HUDEP-2 (cell line): Measurements from ENCODE around the gene SMPD4.
"Not testable (repeated sequence)": the region's sequence is repeated elsewhere in the genome, so short reads cannot be mapped to it uniquely, and the experiment has no call there.

Source experiments
- DNase-seq, 76 experiments: peaks; one replicate each; lab custom pipeline; 2025; ENCODE audit not compliant: unreplicated experiment in 76 of 76; lab: John Stamatoyannopoulos, UW

SMPD4 gene

GRCh38 chr2:130181325-130181879 lies at the start of gene SMPD4:
SMPD4 (minus strand) TSS chr2:130181602; CDS start chr2:130176592, 5,010 bp downstream.
- DNase-seq = peak in 75 of 76 experiments; percentile 63 to 95 (median 89)

- DNase-seq = not testable (repeated sequence)
These were observed 49.5 kb upstream of the SMPD4 start for GRCh38 chr2:130230907-130231306.

- not testable (repeated sequence) for DNase-seq
These were observed 49.0 kb upstream of the SMPD4 start for GRCh38 chr2:130230376-130230775.

GRCh38 chr2:130229161-130229510 lies 47.7 kb upstream of the SMPD4 start:
- peak in 1 of 76 experiments; percentile 2 for DNase-seq

- DNase-seq = not testable (repeated sequence)
These were observed 47.2 kb upstream of the SMPD4 start for GRCh38 chr2:130228467-130229160.

- DNase-seq = not testable (repeated sequence)
These were observed 46.6 kb upstream of the SMPD4 start for GRCh38 chr2:130228005-130228404.

- DNase-seq = not testable (repeated sequence)
These were observed 41.1 kb upstream of the SMPD4 start for GRCh38 chr2:130222523-130222922.

- DNase-seq = not testable (repeated sequence)
These were observed 39.1 kb upstream of the SMPD4 start for GRCh38 chr2:130220505-130220904.

- not testable (repeated sequence) for DNase-seq
These were observed 37.7 kb upstream of the SMPD4 start for GRCh38 chr2:130219147-130219546.

- not testable (repeated sequence) for DNase-seq
These were observed 25.6 kb upstream of the SMPD4 start for GRCh38 chr2:130207051-130207450.

- peak in 12 of 76 experiments; percentile 3 to 57 (median 13) for DNase-seq
These were observed 21.7 kb upstream of the SMPD4 start for GRCh38 chr2:130203150-130203549.

- peak in 68 of 76 experiments; percentile 6 to 89 (median 59) for DNase-seq
These were observed 21.1 kb upstream of the SMPD4 start for GRCh38 chr2:130202518-130202917.

GRCh38 chr2:130198343-130198742 lies 16.9 kb upstream of the SMPD4 start, which contains the start of gene TUBA3E:
TUBA3E (minus strand) TSS chr2:130198439; CDS start chr2:130198360, 79 bp downstream.
- DNase-seq = no peak

- not testable (repeated sequence) for DNase-seq
These were observed 14.7 kb upstream of the SMPD4 start for GRCh38 chr2:130196052-130196451.

- not testable (repeated sequence) for DNase-seq
These were observed 13.8 kb upstream of the SMPD4 start for GRCh38 chr2:130195089-130195635.

GRCh38 chr2:130193824-130194223 lies 12.4 kb upstream of the SMPD4 start:
- DNase-seq = not testable (repeated sequence)

- not testable (repeated sequence) for DNase-seq
These were observed 11.0 kb upstream of the SMPD4 start for GRCh38 chr2:130192451-130192850.

- DNase-seq = not testable (repeated sequence)
These were observed 9.9 kb upstream of the SMPD4 start for GRCh38 chr2:130191319-130191718.

GRCh38 chr2:130190237-130190636 lies 8.8 kb upstream of the SMPD4 start:
- DNase-seq = no peak

GRCh38 chr2:130188958-130189357 lies 7.6 kb upstream of the SMPD4 start:
- DNase-seq = not testable (repeated sequence)

GRCh38 chr2:130187859-130188792 lies 6.7 kb upstream of the SMPD4 start:
- not testable (repeated sequence) for DNase-seq
